ENCODE measurements around the gene DIPK1A. TPM values are rescaled to one million over a fixed set of nuclear protein-coding genes. Genes with fewer than 3 reads are reported as not detected.
A peak's percentile ranks its signal among the peaks of the same experiment; 100 is the strongest.

The DIPK1A gene
- total RNA-seq, 1 experiment from 2014 or later = 4.8 TPM

GRCh38 chr1:93000291-93000690 is 39.0 kb upstream of the DIPK1A start:
- H3K36me3 Mint-ChIP-seq = no peaks in the 10 kb centered on the region
- H3K4me3 Mint-ChIP-seq = peak overlapping the region; percentile 38
- CTCF ChIA-PET = interaction anchor here (0.6 to 2.6 kb wide), 12 partner anchors 8 to 182 kb away, joined by 3 to 11 read pairs (median 3); partner anchors contain the start of genes DIPK1A and RPL5
- DNase-seq (ENCODE audit: low spot score) (peak; percentile 67), ATAC-seq (peak; percentile 98)
- H3K27me3 Mint-ChIP-seq (ENCODE audit: low read depth) = no peaks in the 10 kb centered on the region
- TF ChIP-seq ZNF281 (CRISPR knock-in tag; IDR thresholded peaks at IDR 0.05) = 0 out of 2 replicates have a peak, but pooled peaks have one; percentile 29
- TF ChIP-seq HMGA2 (CRISPR knock-in tag; IDR thresholded peaks at IDR 0.05) = no peak
- 0 out of 2 replicates have a peak, but pooled peaks have one; percentile 18 for TF ChIP-seq SP1 (CRISPR knock-in tag; conservative IDR thresholded peaks at IDR 0.05)
- POLR2A ChIA-PET = interaction anchor here (0.5 kb wide), 1 partner anchor 106 kb away, joined by 5 read pairs; no protein-coding TSS in a partner anchor
- H3K27ac Mint-ChIP-seq = peak overlapping the region; percentile 92
- peaks cover 23% of the 10 kb centered on the region for H3K4me1 Mint-ChIP-seq
- no peaks in the 10 kb centered on the region for H3K9me3 Mint-ChIP-seq

- ATAC-seq (no peak), DNase-seq (ENCODE audit: low spot score) (no peak)
- ChIA-PET CTCF (interaction anchor here (1.0 kb wide), 2 partner anchors 37 to 39 kb away, joined by 3 read pairs; no protein-coding TSS in a partner anchor), POLR2A (interaction anchor here (0.6 to 0.7 kb wide), 2 partner anchors 80 to 274 kb away, joined by 3 to 4 read pairs; partner anchors contain the start of gene MTF2)
- Mint-ChIP-seq H3K4me1 (peaks cover 26% of the 10 kb centered on the region), H3K27ac (no peak overlapping the region), H3K4me3 (no peak overlapping the region), H3K36me3 (no peaks in the 10 kb centered on the region), H3K9me3 (no peaks in the 10 kb centered on the region), H3K27me3 (ENCODE audit: low read depth) (no peaks in the 10 kb centered on the region)
- no peak for TF ChIP-seq ZNF121 (CRISPR knock-in tag; IDR thresholded peaks at IDR 0.05)
- no peak for TF ChIP-seq RELA (CRISPR knock-in tag; IDR thresholded peaks at IDR 0.05; ENCODE audit: borderline replicate concordance)
- TF ChIP-seq ERG (CRISPR knock-in tag; IDR thresholded peaks at IDR 0.05) = no peak
- no peak for TF ChIP-seq NR3C1 (CRISPR knock-in tag; conservative IDR thresholded peaks at IDR 0.05; ENCODE audit: low read depth)
- no peak for TF ChIP-seq FOXK1 (CRISPR knock-in tag; IDR thresholded peaks at IDR 0.05)
- no peak for TF ChIP-seq MXD4 (CRISPR knock-in tag; IDR thresholded peaks at IDR 0.05; ENCODE audit: borderline replicate concordance)
- TF ChIP-seq E2F5 (CRISPR knock-in tag; IDR thresholded peaks at IDR 0.05) = no peak
Measured at GRCh38 chr1:92998821-92999220, 37.6 kb upstream of the DIPK1A start.

GRCh38 chr1:92995441-92996430 is 34.5 kb upstream of the DIPK1A start:
- Mint-ChIP-seq H3K4me1 (peaks cover 19% of the 10 kb centered on the region), H3K27me3 (ENCODE audit: low read depth) (no peaks in the 10 kb centered on the region), H3K27ac (no peak overlapping the region), H3K4me3 (no peak overlapping the region), H3K9me3 (no peaks in the 10 kb centered on the region), H3K36me3 (no peaks in the 10 kb centered on the region)
- ATAC-seq (no peak), DNase-seq (ENCODE audit: low spot score) (no peak)
- CTCF ChIA-PET = interaction anchor here (2.0 kb wide), 1 partner anchor 26 kb away, joined by 16 read pairs; no protein-coding TSS in a partner anchor
- POLR2A ChIA-PET = no interaction called here
- TF ChIP-seq HMGXB4 (CRISPR knock-in tag; IDR thresholded peaks at IDR 0.05) (no peak), ZNF532 (CRISPR knock-in tag; IDR thresholded peaks at IDR 0.05; ENCODE audit: borderline replicate concordance) (no peak), E2F4 (CRISPR knock-in tag; IDR thresholded peaks at IDR 0.05; ENCODE audit: borderline replicate concordance, low read depth) (no peak), E2F5 (CRISPR knock-in tag; IDR thresholded peaks at IDR 0.05) (no peak), GTF2I (CRISPR knock-in tag; conservative IDR thresholded peaks at IDR 0.05) (no peak)
